Purkinje cell (primary cell): Measurements from ENCODE around the gene DBX1. TPM values are rescaled to one million over a fixed set of nuclear protein-coding genes. Genes with fewer than 3 reads are reported as not detected.

Source experiments
- polyA plus RNA-seq: library from polyadenylated mRNA; unstranded; fragments of >200 nt; fragmentation: Nextera tagmentation; gene quantifications from 2 replicates; pipeline ENCODE4 v1.2.1, GENCODE V29; 2014

The DBX1 gene, protein sequence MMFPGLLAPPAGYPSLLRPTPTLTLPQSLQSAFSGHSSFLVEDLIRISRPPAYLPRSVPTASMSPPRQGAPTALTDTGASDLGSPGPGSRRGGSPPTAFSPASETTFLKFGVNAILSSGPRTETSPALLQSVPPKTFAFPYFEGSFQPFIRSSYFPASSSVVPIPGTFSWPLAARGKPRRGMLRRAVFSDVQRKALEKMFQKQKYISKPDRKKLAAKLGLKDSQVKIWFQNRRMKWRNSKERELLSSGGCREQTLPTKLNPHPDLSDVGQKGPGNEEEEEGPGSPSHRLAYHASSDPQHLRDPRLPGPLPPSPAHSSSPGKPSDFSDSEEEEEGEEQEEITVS
- not detected in 2 replicates for polyA plus RNA-seq

GRCh38 chr11:20160425-20161229 lies at the start of gene DBX1:
Gene DBX1 (minus strand): TSS chr11:20160475. CDS start chr11:20160324, 151 bp downstream.

Other genes starting within 250 kb of the DBX1 start
- gene HTATIP2, start 203.2 kb upstream of the DBX1 start, polyA plus RNA-seq, result 23.0 and 34.7 TPM in 2 replicates
- 20.6 and 24.0 TPM in 2 replicates for gene PRMT3, start 227.2 kb upstream of the DBX1 start, polyA plus RNA-seq